RPMI7951 (cell line): ENCODE data around the gene ZNF169. TPM values are rescaled to one million over a fixed set of nuclear protein-coding genes. Genes with fewer than 3 reads are reported as not detected.
"Not testable (repeated sequence)": the region's sequence is repeated elsewhere in the genome, so short reads cannot be mapped to it uniquely, and the experiment has no call there.

Experiments used
- DNase-seq: peaks from one replicate; pipeline ENCODE4 v3.0.0-alpha.2; 2012; ENCODE audit warnings: low read depth
- total RNA-seq: library from RNA; depleted of rRNA; stranded (reverse); fragments of >200 nt; shearing (Covaris generic); gene quantifications from 2 replicates; pipeline ENCODE4 v1.2.3, GENCODE V29; 2014; rRNA removed

Gene ZNF169
- total RNA-seq, 1 experiment from 2014 or later, result 1.2 TPM

DNA sequence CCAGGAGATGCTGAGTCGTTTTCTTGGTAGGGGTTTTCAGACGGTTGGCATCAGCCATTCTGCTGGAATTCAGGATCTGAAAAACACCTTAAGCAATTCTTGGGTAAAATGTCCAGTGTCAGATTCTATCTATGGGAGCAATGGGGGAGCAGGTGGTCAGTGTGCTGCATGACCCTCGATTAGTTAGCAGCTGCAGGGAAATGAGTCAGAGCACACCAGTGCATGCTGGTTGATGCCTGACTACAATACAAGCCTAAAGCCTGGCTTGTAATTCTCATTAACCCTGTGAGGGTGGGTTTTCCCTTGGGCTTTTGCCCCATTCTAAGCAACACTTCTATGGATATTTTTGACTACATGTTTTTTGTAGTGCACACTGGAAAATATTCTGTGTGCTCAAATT lies 89.7 kb downstream of the ZNF169 start:
- DNase-seq, result not testable (repeated sequence)

Other genes with a start within 250 kb of the ZNF169 start
- 9.5 and 11.3 TPM in 2 replicates for gene PTPDC1, start 174.8 kb upstream of the ZNF169 start, total RNA-seq
- not detected in 2 replicates for gene NUTM2F, start 69.3 kb downstream of the ZNF169 start, total RNA-seq